Daoy (cell line): Measurements from ENCODE around the gene ERBB2. TPM values are rescaled to one million over a fixed set of nuclear protein-coding genes. Genes with fewer than 3 reads are reported as not detected.
"Not testable (repeated sequence)": the region's sequence is repeated elsewhere in the genome, so short reads cannot be mapped to it uniquely, and the experiment has no call there.

Experiments used
- DNase-seq: peaks from one replicate; pipeline ENCODE4 v3.0.0-alpha.2; 2015; ENCODE audit warnings: low read depth
- total RNA-seq: library from RNA; depleted of rRNA; stranded (reverse); fragments of >200 nt; shearing (Covaris generic); gene quantifications from 2 replicates; pipeline ENCODE4 v1.2.3, GENCODE V29; 2014; rRNA removed

ERBB2 gene
- total RNA-seq, 1 experiment from 2014 or later: 6.8 TPM

- no peak for DNase-seq
Observed at GRCh38 chr17:39761861-39762496, 62.1 kb downstream of the ERBB2 start.

DNA sequence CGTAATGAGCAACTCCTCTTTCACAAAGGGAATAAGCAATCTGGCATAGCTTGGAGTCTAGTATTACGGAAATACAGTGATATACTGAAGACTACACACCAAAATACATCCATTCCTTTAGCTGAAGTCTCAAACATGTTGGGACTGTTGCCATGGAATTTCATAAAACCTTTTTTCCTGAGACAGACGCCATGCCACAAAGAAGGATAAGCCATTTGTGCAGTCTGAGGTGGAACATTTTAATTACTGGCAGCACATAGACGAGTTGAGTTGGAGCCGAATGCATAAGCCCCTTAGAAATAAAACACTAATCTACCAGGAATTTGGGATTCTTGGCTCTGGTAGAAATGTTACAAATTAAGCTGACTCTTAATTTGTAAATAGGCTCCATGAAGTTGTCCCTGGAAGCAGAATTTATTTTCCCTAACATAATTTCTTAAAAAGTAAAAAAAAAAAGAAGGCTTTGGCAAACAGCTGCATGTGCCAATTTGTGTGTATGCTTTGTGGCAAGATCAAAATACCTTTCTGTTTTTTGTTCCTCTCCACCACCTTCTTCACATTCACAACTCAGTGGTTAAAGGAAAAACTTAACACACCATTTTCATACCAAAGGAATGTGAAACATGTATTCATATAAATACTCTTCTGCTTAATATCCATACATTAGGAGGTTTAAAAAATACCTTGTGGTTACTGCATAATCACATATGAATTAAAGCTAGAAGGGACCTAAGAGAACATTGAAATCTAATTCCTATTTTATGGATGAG, 63.4 kb downstream of the ERBB2 start:
- no peak for DNase-seq

- not testable (repeated sequence) for DNase-seq
Observed at GRCh38 chr17:39764171-39764570, 64.3 kb downstream of the ERBB2 start.

- no peak for DNase-seq
Observed at GRCh38 chr17:39765175-39765574, 65.3 kb downstream of the ERBB2 start.

- DNase-seq: no peak
Observed at GRCh38 chr17:39765766-39766165, 65.9 kb downstream of the ERBB2 start.

GRCh38 chr17:39767147-39767546, 67.3 kb downstream of the ERBB2 start:
- DNase-seq: no peak

DNA sequence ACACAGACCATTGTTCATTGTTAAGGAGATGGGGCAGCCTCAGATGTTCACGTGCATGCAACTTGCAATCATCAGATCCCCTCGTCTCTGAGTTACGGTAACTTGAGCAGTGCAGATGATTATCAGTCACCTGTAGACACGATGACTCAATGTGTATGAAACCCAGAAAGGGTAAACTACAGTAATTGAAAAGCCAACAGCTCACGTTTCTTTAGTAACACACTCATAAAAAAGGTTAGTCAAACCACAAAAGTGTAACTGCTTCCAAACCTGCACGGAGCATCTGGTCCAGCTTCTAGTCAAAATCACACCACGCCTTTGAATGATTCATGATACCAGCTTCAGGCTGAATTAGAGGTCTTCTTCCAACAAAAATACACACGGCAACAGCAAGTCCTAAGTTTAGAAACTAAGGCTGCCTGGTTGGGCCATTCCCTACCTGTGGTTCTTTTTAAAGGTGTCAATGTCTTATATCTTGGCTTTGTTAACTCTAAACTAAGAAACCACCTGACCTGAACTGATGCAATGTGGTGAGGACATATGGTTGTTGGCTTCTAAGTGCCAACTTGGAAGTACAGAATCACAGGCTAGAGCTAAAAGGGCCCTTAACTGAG, 70.2 kb downstream of the ERBB2 start:
- peak; percentile 73 for DNase-seq

DNA sequence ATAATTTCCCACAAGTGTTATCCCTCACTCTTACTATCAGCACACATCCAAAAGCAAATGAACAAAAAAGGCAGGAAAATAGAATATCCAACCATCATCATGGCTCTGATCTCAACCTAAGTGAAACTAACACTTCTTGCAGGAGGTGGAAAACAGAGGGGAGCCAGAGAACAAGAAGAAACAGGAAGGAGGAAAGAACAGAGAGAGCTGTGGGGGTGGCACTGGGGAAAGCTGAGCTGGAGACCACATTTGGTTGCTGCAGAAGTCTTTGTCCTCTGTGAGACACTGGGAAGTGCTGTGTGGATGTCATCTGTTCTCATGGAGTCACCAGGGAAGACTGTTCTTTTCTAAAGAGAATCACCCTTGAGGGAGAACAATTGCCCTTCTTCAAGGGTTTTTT, 72.6 kb downstream of the ERBB2 start:
- DNase-seq: no peak

DNA sequence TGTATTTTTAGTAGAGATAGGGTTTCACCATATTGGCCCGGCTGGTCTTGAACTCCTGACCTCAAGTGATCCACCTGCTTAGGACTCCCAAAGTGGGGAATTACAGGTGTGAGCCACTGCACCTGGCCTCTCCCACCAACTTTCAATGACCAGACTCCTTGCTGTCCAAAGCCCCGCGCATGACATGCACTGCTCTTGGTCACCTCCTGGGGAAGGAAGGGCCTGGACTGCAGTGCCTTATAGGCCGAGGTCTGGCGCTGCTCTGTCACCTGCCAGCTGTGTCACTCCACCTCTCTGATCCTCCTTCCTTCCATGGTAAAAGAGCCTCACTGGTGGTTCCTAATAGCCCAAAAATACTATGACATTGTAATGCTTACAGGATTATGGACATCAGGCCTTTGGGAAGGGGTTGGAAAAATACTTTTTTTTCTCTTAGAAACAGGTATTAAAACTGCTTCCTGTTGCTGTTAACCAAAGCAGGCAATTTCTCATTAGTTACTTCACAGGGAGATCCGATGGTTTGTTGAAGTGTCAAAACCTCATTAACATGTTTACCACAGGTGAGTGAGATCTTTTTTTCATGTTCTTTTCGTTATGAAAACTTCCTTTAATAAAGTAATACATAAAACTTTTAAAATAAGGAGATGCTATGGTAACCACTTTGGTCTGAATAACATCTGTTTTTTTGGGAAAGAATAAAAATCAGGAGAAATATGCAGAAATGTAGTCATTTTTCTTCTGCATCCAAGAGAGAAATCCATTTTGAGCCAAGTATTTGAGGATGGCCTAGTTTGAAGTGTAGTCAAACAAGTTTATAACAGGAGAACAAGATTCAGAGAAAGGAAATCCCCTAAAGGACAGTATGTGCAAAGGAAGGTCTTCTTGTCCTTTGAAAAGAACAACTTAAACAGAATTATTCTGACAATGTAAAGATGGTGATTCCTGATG, 73.4 kb downstream of the ERBB2 start:
- no peak for DNase-seq

DNA sequence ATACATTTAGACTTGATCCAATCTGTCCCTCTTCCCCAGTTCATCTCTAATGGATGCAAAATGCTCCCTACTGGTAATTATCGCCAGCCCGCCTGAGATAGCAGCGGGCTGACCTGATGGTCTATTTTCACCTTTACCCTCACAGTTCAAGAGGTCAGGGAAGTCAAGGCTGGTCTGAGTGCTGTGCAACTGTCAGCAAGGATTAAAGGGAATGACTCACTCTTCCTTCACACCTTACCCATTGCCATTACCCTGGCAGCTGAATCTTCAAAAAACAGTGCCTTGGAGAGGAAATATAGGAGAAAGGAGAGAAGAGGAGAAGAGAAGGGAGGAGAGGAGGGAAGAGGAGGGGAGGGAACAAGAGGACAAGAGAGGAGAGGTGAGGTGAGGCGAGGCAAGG, 74.2 kb downstream of the ERBB2 start:
- DNase-seq: no peak

GRCh38 chr17:39775031-39775430, 75.2 kb downstream of the ERBB2 start:
- DNase-seq: no peak

GRCh38 chr17:39776252-39776651, 76.4 kb downstream of the ERBB2 start:
- no peak for DNase-seq

GRCh38 chr17:39777534-39778365, 77.9 kb downstream of the ERBB2 start:
- DNase-seq: no peak

Other genes starting within 250 kb of the ERBB2 start
- gene MED1, start 248.8 kb upstream of the ERBB2 start, total RNA-seq: 8.4 and 9.5 TPM in 2 replicates
- 16.2 and 19.1 TPM in 2 replicates for gene CDK12, start 238.6 kb upstream of the ERBB2 start, total RNA-seq
- not detected in 2 replicates for gene NEUROD2, start 92.1 kb upstream of the ERBB2 start, total RNA-seq
- gene PPP1R1B, start 73.1 kb upstream of the ERBB2 start, total RNA-seq: not detected in 2 replicates
- 10.5 and 27.0 TPM in 2 replicates for gene STARD3, start 62.9 kb upstream of the ERBB2 start, total RNA-seq
- gene TCAP, start 34.7 kb upstream of the ERBB2 start, total RNA-seq: not detected in 2 replicates
- gene PNMT, start 31.6 kb upstream of the ERBB2 start, total RNA-seq: 0.18 TPM in 1 of 2 replicates, not detected in the other
- 5.1 and 10.0 TPM in 2 replicates for gene PGAP3, start 12.0 kb upstream of the ERBB2 start, total RNA-seq
- 35.8 and 41.9 TPM in 2 replicates for gene MIEN1, start 30.5 kb downstream of the ERBB2 start, total RNA-seq
- gene GRB7, start 37.9 kb downstream of the ERBB2 start, total RNA-seq: 0.11 and 0.15 TPM in 2 replicates
- 0.30 and 0.74 TPM in 2 replicates for gene IKZF3, start 164.2 kb downstream of the ERBB2 start, total RNA-seq
- gene ZPBP2, start 168.1 kb downstream of the ERBB2 start, total RNA-seq: not detected in 2 replicates
- gene GSDMB, start 218.6 kb downstream of the ERBB2 start, total RNA-seq: 0.57 and 2.5 TPM in 2 replicates
- gene ORMDL3, start 227.5 kb downstream of the ERBB2 start, total RNA-seq: 23.3 and 27.1 TPM in 2 replicates
- not detected in 2 replicates for gene LRRC3C, start 227.7 kb downstream of the ERBB2 start, total RNA-seq